T-helper 17 cell (primary cell): Measurements from ENCODE around the gene NEMP1. TPM values are rescaled to one million over a fixed set of nuclear protein-coding genes. Genes with fewer than 3 reads are reported as not detected.
A peak's percentile ranks its signal among the peaks of the same experiment; 100 is the strongest.

Experiments
- ATAC-seq: fragments of 150-1000 bp; cut with Tn5 transposase; 2 replicates; pipeline ENCODE4 v1.10.0; 2021; ENCODE audit warnings: mild to moderate bottlenecking, moderate library complexity
- DNase-seq, 3 donors: peaks; one replicate each; pipeline versions ENCODE4 v3.0.0 to v3.0.0-alpha.2; 2020 to 2021
- H3K9me3 ChIP-seq: one replicate; pipeline ENCODE4 v1.7.0; 2013; ENCODE audit warnings: low read length, mild to moderate bottlenecking; ENCODE audit not compliant: control insufficient read depth, poor library complexity, severe bottlenecking
- H3K27ac Mint-ChIP-seq: one replicate; pipeline ENCODE4 v1.8.0; 2022; ENCODE audit warnings: mild to moderate bottlenecking, moderate library complexity, mixed read lengths
- H3K27me3 Mint-ChIP-seq: one replicate; pipeline ENCODE4 v1.8.0; 2022; ENCODE audit warnings: mixed read lengths
- H3K36me3 Mint-ChIP-seq: one replicate; pipeline ENCODE4 v1.8.0; 2022; ENCODE audit warnings: low read depth, mixed read lengths
- H3K4me1 Mint-ChIP-seq: one replicate; pipeline ENCODE4 v1.8.0; 2022; ENCODE audit warnings: mild to moderate bottlenecking, mixed read lengths
- H3K4me3 Mint-ChIP-seq: one replicate; pipeline ENCODE4 v1.8.0; 2022; ENCODE audit warnings: mild to moderate bottlenecking, moderate library complexity, mixed read lengths
- total RNA-seq, 4 donors: library from RNA in 2 of 4; stranded (reverse) in 2 of 4; gene quantifications; one replicate each; pipeline ENCODE4 v1.2.3 and lab custom pipeline; 2022 to 2026

The NEMP1 gene
- total RNA-seq, 2 donors from 2014 or later: 12.2 to 14.1 TPM

- Mint-ChIP-seq H3K27ac (no peak overlapping the region), H3K4me3 (no peak overlapping the region), H3K27me3 (peaks cover 18% of the 10 kb centered on the region), H3K36me3 (peaks cover 2% of the 10 kb centered on the region), H3K4me1 (peaks cover 18% of the 10 kb centered on the region)
- no peak for DNase-seq
- no peak for ATAC-seq
- no peaks in the 10 kb centered on the region for H3K9me3 ChIP-seq
Observed at GRCh38 chr12:57048423-57049118, 30.0 kb downstream of the NEMP1 start.

- H3K27me3 Mint-ChIP-seq: peaks cover 23% of the 10 kb centered on the region
- H3K36me3 Mint-ChIP-seq: peaks cover 2% of the 10 kb centered on the region
- ATAC-seq: no peak
- no peak overlapping the region for H3K4me3 Mint-ChIP-seq
- peak overlapping the region; percentile 0 for H3K27ac Mint-ChIP-seq
- DNase-seq: no peak
- H3K4me1 Mint-ChIP-seq: peaks cover 18% of the 10 kb centered on the region
- no peaks in the 10 kb centered on the region for H3K9me3 ChIP-seq
Observed at GRCh38 chr12:57047981-57048380, 30.6 kb downstream of the NEMP1 start.

GRCh38 chr12:57046947-57047890 is 31.4 kb downstream of the NEMP1 start:
- H3K36me3 Mint-ChIP-seq: peaks cover 2% of the 10 kb centered on the region
- DNase-seq (no peak), ATAC-seq (peak; percentile 53)
- H3K9me3 ChIP-seq: no peaks in the 10 kb centered on the region
- peaks cover 18% of the 10 kb centered on the region for H3K4me1 Mint-ChIP-seq
- H3K27me3 Mint-ChIP-seq: peaks cover 24% of the 10 kb centered on the region
- H3K4me3 Mint-ChIP-seq: peak overlapping the region; percentile 2
- peak overlapping the region; percentile 0 for H3K27ac Mint-ChIP-seq

GRCh38 chr12:57046086-57046791 is 32.4 kb downstream of the NEMP1 start:
- Mint-ChIP-seq H3K36me3 (peaks cover 2% of the 10 kb centered on the region), H3K27ac (peak overlapping the region; percentile 0), H3K4me1 (peaks cover 18% of the 10 kb centered on the region), H3K27me3 (peaks cover 33% of the 10 kb centered on the region), H3K4me3 (peak overlapping the region; percentile 60)
- H3K9me3 ChIP-seq: no peaks in the 10 kb centered on the region
- DNase-seq (no peak), ATAC-seq (no peak)

- H3K9me3 ChIP-seq: no peaks in the 10 kb centered on the region
- no peak overlapping the region for H3K4me3 Mint-ChIP-seq
- DNase-seq (no peak), ATAC-seq (no peak)
- peaks cover 18% of the 10 kb centered on the region for H3K4me1 Mint-ChIP-seq
- H3K27me3 Mint-ChIP-seq: peaks cover 34% of the 10 kb centered on the region
- H3K36me3 Mint-ChIP-seq: peaks cover 2% of the 10 kb centered on the region
- no peak overlapping the region for H3K27ac Mint-ChIP-seq
Observed at GRCh38 chr12:57044889-57045288, 33.7 kb downstream of the NEMP1 start.

GRCh38 chr12:57044468-57044867 is 34.1 kb downstream of the NEMP1 start:
- Mint-ChIP-seq H3K4me1 (peaks cover 18% of the 10 kb centered on the region), H3K36me3 (peaks cover 2% of the 10 kb centered on the region), H3K27me3 (peaks cover 34% of the 10 kb centered on the region), H3K27ac (no peak overlapping the region), H3K4me3 (no peak overlapping the region)
- DNase-seq: no peak
- no peak for ATAC-seq
- no peaks in the 10 kb centered on the region for H3K9me3 ChIP-seq

GRCh38 chr12:57042695-57043094 is 35.9 kb downstream of the NEMP1 start:
- Mint-ChIP-seq H3K36me3 (peaks cover 2% of the 10 kb centered on the region), H3K27me3 (peaks cover 34% of the 10 kb centered on the region), H3K4me3 (no peak overlapping the region), H3K4me1 (peaks cover 17% of the 10 kb centered on the region), H3K27ac (no peak overlapping the region)
- no peak for DNase-seq
- no peaks in the 10 kb centered on the region for H3K9me3 ChIP-seq
- ATAC-seq: no peak

GRCh38 chr12:57040750-57041149 is 37.8 kb downstream of the NEMP1 start:
- Mint-ChIP-seq H3K4me1 (peaks cover 9% of the 10 kb centered on the region), H3K4me3 (no peak overlapping the region), H3K27me3 (peaks cover 28% of the 10 kb centered on the region), H3K36me3 (no peaks in the 10 kb centered on the region), H3K27ac (no peak overlapping the region)
- no peak for DNase-seq
- no peaks in the 10 kb centered on the region for H3K9me3 ChIP-seq
- no peak for ATAC-seq

GRCh38 chr12:57040211-57040610 is 38.4 kb downstream of the NEMP1 start:
- Mint-ChIP-seq H3K4me1 (peaks cover 7% of the 10 kb centered on the region), H3K4me3 (no peak overlapping the region), H3K36me3 (no peaks in the 10 kb centered on the region), H3K27ac (no peak overlapping the region), H3K27me3 (peaks cover 23% of the 10 kb centered on the region)
- DNase-seq: no peak
- no peak for ATAC-seq
- H3K9me3 ChIP-seq: no peaks in the 10 kb centered on the region

GRCh38 chr12:57039016-57039798 is 39.4 kb downstream of the NEMP1 start:
- no peak for ATAC-seq
- peaks cover 7% of the 10 kb centered on the region for H3K4me1 Mint-ChIP-seq

GRCh38 chr12:57037264-57037663 is 41.3 kb downstream of the NEMP1 start:
- H3K4me3 Mint-ChIP-seq: no peak overlapping the region
- DNase-seq: no peak
- no peaks in the 10 kb centered on the region for H3K36me3 Mint-ChIP-seq
- H3K9me3 ChIP-seq: no peaks in the 10 kb centered on the region
- ATAC-seq: no peak
- H3K4me1 Mint-ChIP-seq: peaks cover 7% of the 10 kb centered on the region
- peaks cover 11% of the 10 kb centered on the region for H3K27me3 Mint-ChIP-seq
- H3K27ac Mint-ChIP-seq: no peak overlapping the region

More at GRCh38 chr12:57039016-57039798, 39.4 kb downstream of the NEMP1 start:
- no peak for DNase-seq
- H3K9me3 ChIP-seq: no peaks in the 10 kb centered on the region
- Mint-ChIP-seq H3K36me3 (no peaks in the 10 kb centered on the region), H3K27me3 (peaks cover 20% of the 10 kb centered on the region), H3K4me3 (no peak overlapping the region), H3K27ac (no peak overlapping the region)

- no peaks in the 10 kb centered on the region for H3K36me3 Mint-ChIP-seq
- H3K4me1 Mint-ChIP-seq: peaks cover 24% of the 10 kb centered on the region
- H3K4me3 Mint-ChIP-seq: no peak overlapping the region
- no peaks in the 10 kb centered on the region for H3K9me3 ChIP-seq
- ATAC-seq: no peak
- no peak for DNase-seq
- H3K27ac Mint-ChIP-seq: no peak overlapping the region
- no peaks in the 10 kb centered on the region for H3K27me3 Mint-ChIP-seq
Observed at GRCh38 chr12:57033431-57033830, 45.2 kb downstream of the NEMP1 start.
